Right atrium auricular region (tissue), 2 donors: Measurements from ENCODE around the gene C16orf78. TPM values are rescaled to one million over a fixed set of nuclear protein-coding genes. Genes with fewer than 3 reads are reported as not detected.

Experiments
- DNase-seq: peaks from one replicate; pipeline ENCODE4 v3.0.0-alpha.2; 2019; ENCODE audit warnings: low spot score
- H3K27ac ChIP-seq, 2 donors: fragments of 200-600 bp; sonication (generic); 1 replicate in 1 of 2; 2 replicates in 1 of 2; pipeline ENCODE4 v1.5.1; 2016 to 2019
- H3K27me3 ChIP-seq, 2 donors: fragments of 200-600 bp; sonication (generic); one replicate each; pipeline versions ENCODE4 v1.5.1 to v1.6.0; 2017 to 2019
- H3K36me3 ChIP-seq: fragments of 200-600 bp; sonication (generic); one replicate; pipeline ENCODE4 v1.5.1; 2016
- H3K4me1 ChIP-seq, 2 donors: fragments of 200-600 bp; sonication (generic); one replicate each; pipeline versions ENCODE4 v1.5.1 to v1.6.0; 2017 to 2019
- H3K4me3 ChIP-seq, 2 donors: fragments of 200-600 bp; sonication (generic); 1 replicate in 1 of 2; 2 replicates in 1 of 2; pipeline ENCODE4 v1.5.1; 2017 to 2019; ENCODE audit warnings: mild to moderate bottlenecking in 1 of 2, moderate library complexity in 1 of 2
- H3K9me3 ChIP-seq, 2 donors: fragments of 200-600 bp; sonication (generic); one replicate each; pipeline ENCODE4 v1.5.1; 2019
- CTCF ChIP-seq, 2 donors: fragments of 200-600 bp; sonication (generic); IDR thresholded peaks; one replicate each; pipeline ENCODE4 v1.5.1; 2019; ENCODE audit warnings: antibody characterized with exemption in 2 of 2
- total RNA-seq, 2 donors: library from RNA; depleted of rRNA; stranded (reverse); fragments of >200 nt; gene quantifications; one replicate each; pipeline ENCODE4 v1.1.0, GENCODE V29; 2016

Gene C16orf78
- total RNA-seq, 2 donors from 2014 or later: not detected

GRCh38 chr16:49338611-49339265, 34.9 kb upstream of the C16orf78 start:
- H3K36me3 ChIP-seq: no peaks in the 10 kb centered on the region
- TF ChIP-seq CTCF (IDR thresholded peaks at IDR 0.05): no peak
- H3K27ac ChIP-seq: no peak overlapping the region
- no peaks in the 10 kb centered on the region for H3K9me3 ChIP-seq
- H3K27me3 ChIP-seq: no peaks in the 10 kb centered on the region
- H3K4me3 ChIP-seq: no peak overlapping the region
- DNase-seq: peak; percentile 44
- H3K4me1 ChIP-seq: no peaks in the 10 kb centered on the region

DNA sequence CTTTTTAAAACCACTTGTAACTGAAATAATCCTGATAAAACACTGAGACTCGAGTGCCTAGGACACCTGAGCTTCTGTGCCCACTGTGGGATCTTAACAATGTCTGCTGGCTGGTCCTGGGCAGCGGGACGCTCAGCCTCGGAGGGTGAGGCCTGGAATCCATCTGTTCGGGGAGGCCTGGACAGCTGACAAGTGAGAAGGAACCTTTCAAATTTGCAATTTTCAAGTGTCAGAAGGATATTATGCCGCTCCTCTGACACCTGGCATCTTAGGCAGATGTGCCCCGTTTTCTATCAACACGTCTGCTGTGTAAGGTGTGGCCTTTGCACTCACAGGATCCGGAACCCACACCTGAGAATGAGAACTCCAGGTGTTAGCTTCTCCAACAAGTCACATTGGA, 33.1 kb upstream of the C16orf78 start:
- Histone ChIP-seq H3K4me3 (no peak overlapping the region), H3K4me1 (no peaks in the 10 kb centered on the region), H3K27me3 (no peaks in the 10 kb centered on the region), H3K27ac (no peak overlapping the region), H3K36me3 (no peaks in the 10 kb centered on the region), H3K9me3 (no peaks in the 10 kb centered on the region)
- peak; percentile 26 for DNase-seq
- no peak for TF ChIP-seq CTCF (IDR thresholded peaks at IDR 0.05)

- Histone ChIP-seq H3K27me3 (no peaks in the 10 kb centered on the region), H3K9me3 (no peaks in the 10 kb centered on the region), H3K4me1 (no peaks in the 10 kb centered on the region), H3K36me3 (no peaks in the 10 kb centered on the region), H3K4me3 (no peak overlapping the region), H3K27ac (no peak overlapping the region)
- DNase-seq: peak; percentile 23
- TF ChIP-seq CTCF (IDR thresholded peaks at IDR 0.05): no peak
Observed at GRCh38 chr16:49341706-49342105, 31.9 kb upstream of the C16orf78 start.

DNA sequence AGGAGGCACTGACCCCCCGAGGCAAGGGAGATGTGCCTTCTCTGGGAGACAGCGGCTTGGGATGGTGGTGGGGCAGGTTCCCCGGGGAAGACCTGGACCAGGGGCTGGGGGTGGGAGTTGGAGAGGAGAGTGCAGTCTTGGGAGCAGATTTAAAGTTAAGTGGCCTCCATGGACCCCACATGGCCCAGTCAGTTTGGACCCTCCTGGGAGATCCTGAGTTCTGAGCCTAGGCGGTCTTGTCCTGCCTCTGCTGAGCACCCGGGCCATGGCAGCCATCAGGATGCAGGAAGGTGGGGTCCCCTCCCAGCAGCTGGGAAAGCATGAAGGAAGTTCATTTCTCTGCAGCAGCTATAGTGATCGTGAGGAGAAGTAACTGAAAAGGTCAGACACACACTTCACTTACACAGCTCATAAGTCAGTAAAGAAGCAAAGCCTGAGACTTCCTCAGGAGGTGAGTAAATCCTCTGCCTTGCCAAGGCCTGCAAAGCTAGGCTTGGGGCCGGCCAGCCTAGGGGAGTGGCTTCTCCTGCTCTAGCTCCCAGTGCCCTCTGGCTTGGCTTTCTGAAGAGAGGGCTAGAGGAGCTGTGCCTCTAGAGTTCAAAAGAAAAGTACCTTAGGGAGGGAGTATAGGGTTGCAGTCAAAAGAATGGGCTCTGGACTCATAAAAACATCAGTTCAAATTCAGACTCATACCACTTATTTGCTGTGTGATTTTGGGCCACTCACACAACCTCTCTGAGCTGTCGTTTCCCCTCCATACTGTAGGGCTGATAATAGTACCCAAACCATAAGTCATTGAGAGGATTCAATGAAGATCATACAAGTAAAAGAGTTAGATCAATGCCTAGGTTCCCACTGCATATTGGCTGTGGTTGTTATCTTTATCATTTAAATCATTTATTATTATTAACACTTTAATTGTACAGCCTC, 31.0 kb upstream of the C16orf78 start:
- Histone ChIP-seq H3K27me3 (no peaks in the 10 kb centered on the region), H3K9me3 (no peaks in the 10 kb centered on the region), H3K4me3 (no peak overlapping the region), H3K4me1 (no peaks in the 10 kb centered on the region), H3K36me3 (no peaks in the 10 kb centered on the region), H3K27ac (no peak overlapping the region)
- DNase-seq: peak; percentile 18
- TF ChIP-seq CTCF (IDR thresholded peaks at IDR 0.05): no peak

GRCh38 chr16:49343291-49343690, 30.3 kb upstream of the C16orf78 start:
- H3K36me3 ChIP-seq: no peaks in the 10 kb centered on the region
- no peaks in the 10 kb centered on the region for H3K9me3 ChIP-seq
- H3K27ac ChIP-seq: no peak overlapping the region
- peak; percentile 46 for DNase-seq
- no peak for TF ChIP-seq CTCF (IDR thresholded peaks at IDR 0.05)
- no peak overlapping the region for H3K4me3 ChIP-seq
- H3K27me3 ChIP-seq: no peaks in the 10 kb centered on the region
- H3K4me1 ChIP-seq: no peaks in the 10 kb centered on the region
